Muscle layer of duodenum (tissue), 2 donors: ENCODE measurements around the gene FBN1.

Experiments used
- H3K27ac ChIP-seq: one replicate; pipeline ENCODE4 v1.7.0; 2013; ENCODE audit warnings: mild to moderate bottlenecking, low read length
- H3K27me3 ChIP-seq: one replicate; pipeline ENCODE4 v1.7.0; 2013; ENCODE audit warnings: low read depth, mild to moderate bottlenecking, control low read depth, low read length
- H3K36me3 ChIP-seq, 2 donors: one replicate each; pipeline ENCODE4 v1.7.0; 2013; ENCODE audit warnings: low read length in 2 of 2, control low read depth in 1 of 2, mild to moderate bottlenecking in 1 of 2; ENCODE audit not compliant: insufficient read depth in 2 of 2, control insufficient read depth in 1 of 2
- H3K4me1 ChIP-seq, 2 donors: one replicate each; pipeline ENCODE4 v1.7.0; 2013; ENCODE audit warnings: low read length in 2 of 2, mild to moderate bottlenecking in 2 of 2, control low read depth in 1 of 2, moderate library complexity in 1 of 2; ENCODE audit not compliant: insufficient read depth in 2 of 2, control insufficient read depth in 1 of 2
- H3K4me3 ChIP-seq, 2 donors: one replicate each; pipeline ENCODE4 v1.7.0; 2013; ENCODE audit warnings: low read length in 2 of 2, low read depth in 1 of 2, mild to moderate bottlenecking in 1 of 2
- H3K9me3 ChIP-seq, 2 donors: one replicate each; pipeline ENCODE4 v1.7.0; 2013; ENCODE audit warnings: low read length in 2 of 2, control low read depth in 1 of 2, mild to moderate bottlenecking in 1 of 2; ENCODE audit not compliant: control insufficient read depth in 1 of 2
- donor health status: healthy.

Gene FBN1

GRCh38 chr15:48375767-48376166 lies 269.7 kb downstream of the FBN1 start:
- no peaks in the 10 kb centered on the region for H3K4me1 ChIP-seq
- H3K27ac ChIP-seq: no peak overlapping the region
- H3K36me3 ChIP-seq: no peaks in the 10 kb centered on the region
- no peaks in the 10 kb centered on the region for H3K9me3 ChIP-seq
- no peak overlapping the region for H3K4me3 ChIP-seq
- no peaks in the 10 kb centered on the region for H3K27me3 ChIP-seq

DNA sequence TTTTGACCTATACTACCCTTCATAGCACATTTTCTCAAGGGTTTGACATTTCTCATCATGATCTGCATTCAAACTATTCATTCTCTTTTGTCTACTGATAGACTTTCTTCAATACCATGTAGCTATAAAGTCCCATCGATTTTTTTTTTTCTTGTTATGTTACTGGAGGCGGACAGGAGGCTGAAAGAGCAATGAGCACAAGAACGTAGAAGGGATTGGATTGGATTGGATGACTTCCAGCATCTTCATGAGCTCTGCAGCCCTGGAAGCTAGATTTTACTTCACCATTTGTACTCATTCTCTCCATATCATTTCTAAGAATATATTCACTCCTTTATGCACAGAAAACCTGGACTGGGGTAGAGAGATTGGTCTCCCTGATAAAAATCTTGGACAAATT lies 271.0 kb downstream of the FBN1 start:
- no peak overlapping the region for H3K4me3 ChIP-seq
- no peak overlapping the region for H3K27ac ChIP-seq
- no peaks in the 10 kb centered on the region for H3K27me3 ChIP-seq
- H3K4me1 ChIP-seq: no peaks in the 10 kb centered on the region
- H3K9me3 ChIP-seq: no peaks in the 10 kb centered on the region
- no peaks in the 10 kb centered on the region for H3K36me3 ChIP-seq

DNA sequence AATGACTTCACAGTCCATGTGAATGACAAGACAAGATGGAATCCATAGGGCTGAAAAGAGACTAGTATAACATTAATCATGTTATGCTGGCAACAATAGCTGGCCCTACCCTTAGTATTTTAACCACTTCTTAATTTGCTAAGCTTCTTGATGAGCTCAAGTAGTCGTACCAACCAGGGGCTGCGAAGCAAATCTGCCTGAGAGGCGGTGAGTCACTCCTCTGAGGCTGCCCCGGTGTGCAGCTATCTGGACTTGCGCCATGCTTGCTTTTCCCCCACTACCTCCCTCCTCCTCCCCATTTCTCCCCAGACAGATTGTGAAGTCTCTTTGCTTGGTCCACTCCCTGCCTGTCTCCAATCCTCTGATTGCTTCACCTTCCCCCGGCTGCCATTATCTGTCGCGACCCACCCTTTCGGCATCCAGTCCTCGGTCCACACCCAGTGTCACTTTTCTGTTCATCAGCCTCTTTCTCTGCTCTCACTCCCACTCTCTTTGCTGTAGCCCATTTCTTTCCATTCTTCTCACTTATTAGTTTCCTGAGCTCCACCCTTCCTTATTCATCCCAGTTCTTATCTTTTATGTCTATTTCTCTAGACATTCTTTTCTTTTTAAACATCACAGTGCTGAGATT lies 271.6 kb downstream of the FBN1 start:
- Histone ChIP-seq H3K27me3 (no peaks in the 10 kb centered on the region), H3K9me3 (no peaks in the 10 kb centered on the region), H3K4me3 (no peak overlapping the region), H3K27ac (no peak overlapping the region), H3K36me3 (no peaks in the 10 kb centered on the region), H3K4me1 (no peaks in the 10 kb centered on the region)

GRCh38 chr15:48371961-48372360 lies 273.5 kb downstream of the FBN1 start:
- Histone ChIP-seq H3K27me3 (no peaks in the 10 kb centered on the region), H3K9me3 (no peaks in the 10 kb centered on the region), H3K4me3 (no peak overlapping the region), H3K4me1 (no peaks in the 10 kb centered on the region), H3K27ac (no peak overlapping the region), H3K36me3 (no peaks in the 10 kb centered on the region)

- H3K9me3 ChIP-seq: no peaks in the 10 kb centered on the region
- H3K36me3 ChIP-seq: no peaks in the 10 kb centered on the region
- H3K4me1 ChIP-seq: no peaks in the 10 kb centered on the region
- H3K4me3 ChIP-seq: no peak overlapping the region
- H3K27me3 ChIP-seq: no peaks in the 10 kb centered on the region
- H3K27ac ChIP-seq: no peak overlapping the region
Measured at GRCh38 chr15:48371550-48371949, 274.0 kb downstream of the FBN1 start.

GRCh38 chr15:48370460-48370859 lies 275.0 kb downstream of the FBN1 start:
- H3K36me3 ChIP-seq: no peaks in the 10 kb centered on the region
- no peak overlapping the region for H3K27ac ChIP-seq

GRCh38 chr15:48367483-48367882 lies 278.0 kb downstream of the FBN1 start:
- H3K27me3 ChIP-seq: no peaks in the 10 kb centered on the region
- H3K4me3 ChIP-seq: no peak overlapping the region
- H3K4me1 ChIP-seq: no peaks in the 10 kb centered on the region
- H3K27ac ChIP-seq: no peak overlapping the region
- H3K36me3 ChIP-seq: no peaks in the 10 kb centered on the region
- no peaks in the 10 kb centered on the region for H3K9me3 ChIP-seq

More at GRCh38 chr15:48370460-48370859, 275.0 kb downstream of the FBN1 start:
- Histone ChIP-seq H3K27me3 (no peaks in the 10 kb centered on the region), H3K4me3 (no peak overlapping the region), H3K4me1 (no peaks in the 10 kb centered on the region), H3K9me3 (no peaks in the 10 kb centered on the region)

- Histone ChIP-seq H3K36me3 (no peaks in the 10 kb centered on the region), H3K4me3 (no peak overlapping the region), H3K27me3 (no peaks in the 10 kb centered on the region), H3K27ac (no peak overlapping the region), H3K4me1 (no peaks in the 10 kb centered on the region), H3K9me3 (no peaks in the 10 kb centered on the region)
Measured at GRCh38 chr15:48366584-48367312, 278.8 kb downstream of the FBN1 start.

- Histone ChIP-seq H3K4me1 (no peaks in the 10 kb centered on the region), H3K4me3 (no peak overlapping the region), H3K27ac (no peak overlapping the region), H3K36me3 (no peaks in the 10 kb centered on the region), H3K9me3 (no peaks in the 10 kb centered on the region), H3K27me3 (no peaks in the 10 kb centered on the region)
Measured at GRCh38 chr15:48365575-48365974, 279.9 kb downstream of the FBN1 start.

- Histone ChIP-seq H3K4me1 (peaks cover 3 to 5% of the 10 kb centered on the region in 2 donors), H3K36me3 (no peaks in the 10 kb centered on the region), H3K27me3 (no peaks in the 10 kb centered on the region), H3K27ac (no peak overlapping the region), H3K4me3 (no peak overlapping the region), H3K9me3 (no peaks in the 10 kb centered on the region)
Measured at GRCh38 chr15:48363474-48363873, 282.0 kb downstream of the FBN1 start.

DNA sequence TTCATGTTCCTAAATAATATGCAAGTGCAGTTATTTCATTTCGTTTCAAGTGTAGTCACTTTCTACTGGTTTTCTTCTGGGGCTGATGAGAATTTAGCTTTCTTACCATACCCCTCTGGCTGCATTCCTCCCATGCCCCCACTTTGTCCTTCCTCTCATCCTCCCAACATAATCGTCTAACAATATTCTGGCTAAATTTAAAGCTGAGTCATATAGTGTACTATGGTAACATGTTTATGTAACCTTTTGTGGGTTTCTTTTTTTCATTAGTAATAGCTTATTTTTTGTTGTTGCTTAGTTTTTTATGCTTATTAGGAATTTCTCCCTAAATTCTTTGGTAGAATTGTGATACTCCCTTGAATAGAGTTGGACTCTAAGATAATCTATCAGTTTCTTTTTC lies 283.8 kb downstream of the FBN1 start:
- Histone ChIP-seq H3K9me3 (no peaks in the 10 kb centered on the region), H3K4me1 (peaks cover 5 to 7% of the 10 kb centered on the region in 2 donors), H3K27ac (no peak overlapping the region), H3K36me3 (no peaks in the 10 kb centered on the region), H3K27me3 (no peaks in the 10 kb centered on the region), H3K4me3 (no peak overlapping the region)

GRCh38 chr15:48360841-48361240 lies 284.7 kb downstream of the FBN1 start:
- Histone ChIP-seq H3K9me3 (no peaks in the 10 kb centered on the region), H3K36me3 (no peaks in the 10 kb centered on the region), H3K27me3 (no peaks in the 10 kb centered on the region), H3K4me3 (no peak overlapping the region), H3K27ac (no peak overlapping the region), H3K4me1 (peaks cover 5 to 7% of the 10 kb centered on the region in 2 donors)
